Stimulated activated CD8-positive, alpha-beta memory T cell treated with anti-CD3 and anti-CD28 coated beads, Interleukin-2, amount 100 ng/mL, for 1 hour (primary cell): Measurements from ENCODE around the gene SLCO1C1.
"Not testable (repeated sequence)": the region's sequence is repeated elsewhere in the genome, so short reads cannot be mapped to it uniquely, and the experiment has no call there.

Experiments
- DNase-seq, 2 donors: peaks; one replicate each; pipeline ENCODE4 v3.0.0-alpha.2; 2020; ENCODE audit warnings: low read depth in 2 of 2

SLCO1C1 gene, protein sequence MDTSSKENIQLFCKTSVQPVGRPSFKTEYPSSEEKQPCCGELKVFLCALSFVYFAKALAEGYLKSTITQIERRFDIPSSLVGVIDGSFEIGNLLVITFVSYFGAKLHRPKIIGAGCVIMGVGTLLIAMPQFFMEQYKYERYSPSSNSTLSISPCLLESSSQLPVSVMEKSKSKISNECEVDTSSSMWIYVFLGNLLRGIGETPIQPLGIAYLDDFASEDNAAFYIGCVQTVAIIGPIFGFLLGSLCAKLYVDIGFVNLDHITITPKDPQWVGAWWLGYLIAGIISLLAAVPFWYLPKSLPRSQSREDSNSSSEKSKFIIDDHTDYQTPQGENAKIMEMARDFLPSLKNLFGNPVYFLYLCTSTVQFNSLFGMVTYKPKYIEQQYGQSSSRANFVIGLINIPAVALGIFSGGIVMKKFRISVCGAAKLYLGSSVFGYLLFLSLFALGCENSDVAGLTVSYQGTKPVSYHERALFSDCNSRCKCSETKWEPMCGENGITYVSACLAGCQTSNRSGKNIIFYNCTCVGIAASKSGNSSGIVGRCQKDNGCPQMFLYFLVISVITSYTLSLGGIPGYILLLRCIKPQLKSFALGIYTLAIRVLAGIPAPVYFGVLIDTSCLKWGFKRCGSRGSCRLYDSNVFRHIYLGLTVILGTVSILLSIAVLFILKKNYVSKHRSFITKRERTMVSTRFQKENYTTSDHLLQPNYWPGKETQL

DNA sequence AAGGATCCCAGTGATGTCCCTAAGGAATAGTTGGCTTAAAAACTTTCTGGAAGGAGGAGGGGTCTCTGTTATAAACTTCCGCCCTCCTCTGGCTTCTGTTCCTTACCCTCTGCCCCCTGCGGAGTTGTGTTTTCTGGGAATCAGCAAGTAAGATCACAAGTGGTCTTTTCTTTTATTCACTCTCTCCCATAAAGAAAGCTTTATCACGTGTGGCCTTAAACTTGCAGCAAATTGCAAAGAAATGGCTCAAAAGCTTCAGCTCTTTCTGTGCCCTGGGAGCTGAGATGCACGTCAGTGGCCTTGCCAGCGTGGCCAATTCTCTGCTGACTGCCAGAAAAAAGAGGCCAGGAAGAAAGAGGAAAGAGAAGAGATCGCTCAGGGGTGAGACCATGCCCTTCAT, at the start of gene SLCO1C1:
SLCO1C1 (plus strand) TSS at position 101 of the 400 bp plus-strand sequence. CDS start 4,245 bp downstream, outside the sequence.
- DNase-seq = no peak

DNA sequence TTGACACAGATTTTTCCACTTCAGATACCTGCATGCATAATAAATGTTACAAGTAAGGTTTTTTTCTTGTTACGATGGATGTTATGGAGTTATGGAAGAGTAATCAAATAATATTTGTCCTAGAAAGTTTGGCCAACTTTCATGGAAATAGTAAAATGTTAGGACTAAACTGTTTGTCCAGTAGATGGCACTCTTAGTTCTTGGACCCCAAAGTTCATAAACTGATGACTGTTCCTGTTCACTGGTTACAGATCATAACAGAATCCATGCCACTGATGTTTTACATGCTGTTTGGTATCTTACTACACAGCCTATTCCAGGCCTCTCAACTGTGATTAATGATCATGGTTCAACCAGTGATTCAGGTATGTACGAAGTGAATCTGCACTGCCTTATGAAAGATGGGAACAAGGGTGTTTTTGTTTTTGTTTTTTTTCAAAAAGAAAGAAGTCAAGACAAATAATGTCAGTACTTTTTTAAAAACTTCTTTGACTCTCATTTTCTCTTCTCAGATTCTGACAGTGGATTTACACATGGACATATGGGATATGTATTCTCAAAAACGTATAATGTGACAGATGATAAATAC, 48.8 kb upstream of the SLCO1C1 start:
- DNase-seq = no peak

DNA sequence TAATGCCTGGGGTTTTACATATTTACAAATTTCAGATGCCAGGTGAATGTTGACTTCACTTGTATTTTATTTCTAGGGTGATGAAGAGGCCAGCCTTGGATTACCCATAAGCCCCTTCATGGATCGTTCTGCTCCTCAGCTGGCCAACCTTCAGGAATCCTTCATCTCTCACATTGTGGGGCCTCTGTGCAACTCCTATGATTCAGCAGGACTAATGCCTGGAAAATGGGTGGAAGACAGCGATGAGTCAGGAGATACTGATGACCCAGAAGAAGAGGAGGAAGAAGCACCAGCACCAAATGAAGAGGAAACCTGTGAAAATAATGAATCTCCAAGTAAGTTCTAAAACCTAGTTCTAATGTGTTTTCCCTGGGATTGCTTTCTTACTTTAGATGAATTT, 41.3 kb upstream of the SLCO1C1 start:
- no peak for DNase-seq

DNA sequence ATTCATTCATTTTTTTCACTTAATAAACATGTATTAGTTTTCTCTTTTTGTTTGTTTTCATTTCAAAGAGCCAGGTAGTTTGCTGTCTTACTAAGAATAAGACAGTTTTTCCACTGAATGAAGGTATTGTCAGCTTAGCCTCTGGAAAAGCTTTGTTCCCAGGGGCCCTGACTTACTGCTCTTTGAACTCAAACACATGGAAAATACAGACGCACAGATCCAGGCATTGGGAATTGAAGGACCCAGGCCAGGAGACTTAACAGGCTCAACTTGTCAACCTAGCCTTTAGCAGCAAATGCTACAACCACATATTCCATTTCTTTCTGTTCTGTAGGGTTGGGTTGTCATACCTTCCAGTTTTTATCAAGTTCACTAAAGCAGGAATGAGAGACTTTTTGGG, 38.5 kb upstream of the SLCO1C1 start:
- DNase-seq = no peak

DNA sequence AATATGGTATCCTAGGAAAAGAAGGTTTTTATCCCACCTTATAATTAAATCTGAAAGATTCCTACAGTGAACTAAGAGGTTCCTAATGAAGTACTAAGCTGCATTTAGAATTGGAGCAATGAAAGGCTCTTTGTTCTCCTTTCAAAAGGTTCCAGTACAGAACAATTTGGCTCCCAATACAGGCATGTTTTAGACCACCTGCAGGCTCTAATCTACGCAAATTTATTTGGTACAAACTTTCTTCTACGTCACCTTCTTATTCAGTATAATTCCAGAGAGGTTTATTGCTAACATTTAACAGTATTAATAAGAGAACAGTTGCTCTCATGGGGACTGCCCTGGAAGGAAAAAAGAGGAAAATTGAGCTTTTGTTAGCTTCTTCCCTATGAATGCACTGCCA, 37.6 kb upstream of the SLCO1C1 start:
- no peak for DNase-seq

DNA sequence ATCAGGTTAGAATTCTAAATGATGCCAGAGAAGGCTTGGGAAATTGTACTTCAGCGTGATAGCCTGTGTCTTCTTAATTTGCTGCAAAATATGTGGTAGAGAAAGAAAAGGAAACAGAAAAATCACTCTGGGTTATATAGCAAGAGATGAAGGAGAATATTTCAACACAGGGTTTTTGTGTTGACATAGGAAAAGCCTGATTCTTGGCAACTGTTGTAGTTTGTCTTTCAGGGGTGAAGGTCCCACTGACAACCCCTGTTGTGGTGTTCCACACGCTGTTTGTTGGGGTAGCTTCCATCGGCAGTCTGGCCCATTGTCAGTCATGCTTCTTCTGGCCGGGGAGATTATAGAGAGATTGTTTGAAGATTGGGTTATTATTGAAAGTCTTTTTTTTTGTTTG, 13.8 kb upstream of the SLCO1C1 start:
- no peak for DNase-seq

DNA sequence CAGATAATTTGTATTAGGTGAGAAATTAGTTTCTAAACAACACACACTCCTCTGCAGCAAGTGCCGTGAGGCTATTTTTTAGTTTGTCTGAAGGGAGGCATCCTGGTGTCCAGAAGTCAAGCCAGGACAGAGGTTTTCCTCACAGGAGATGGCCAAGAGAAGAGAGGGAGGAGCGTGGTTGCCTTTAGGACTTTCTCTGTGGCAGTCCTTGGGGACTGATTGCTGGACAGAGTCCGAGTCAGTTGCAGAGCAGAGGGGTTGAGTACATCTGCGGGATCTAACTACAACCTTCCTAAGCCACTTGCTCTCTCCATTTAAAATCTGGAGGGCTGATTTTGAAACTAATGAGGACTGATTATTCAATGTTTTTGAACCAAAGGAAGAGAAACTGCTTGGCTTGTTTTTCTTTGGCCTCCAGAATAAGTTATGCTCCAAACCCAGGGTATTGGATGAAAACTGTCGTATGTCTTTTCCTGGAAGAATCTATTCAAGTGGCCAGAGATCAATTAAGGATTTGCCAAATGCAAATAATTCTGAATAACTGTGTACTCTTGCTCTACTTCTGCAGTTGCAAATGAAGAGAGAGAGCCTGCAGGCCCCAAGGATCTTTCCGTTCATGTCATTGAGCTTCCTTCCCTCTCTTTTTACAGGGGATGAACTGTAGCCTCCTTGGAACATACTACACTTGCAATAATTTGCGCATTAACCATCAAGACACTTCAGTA, 1.2 kb downstream of the SLCO1C1 start:
- no peak for DNase-seq

DNA sequence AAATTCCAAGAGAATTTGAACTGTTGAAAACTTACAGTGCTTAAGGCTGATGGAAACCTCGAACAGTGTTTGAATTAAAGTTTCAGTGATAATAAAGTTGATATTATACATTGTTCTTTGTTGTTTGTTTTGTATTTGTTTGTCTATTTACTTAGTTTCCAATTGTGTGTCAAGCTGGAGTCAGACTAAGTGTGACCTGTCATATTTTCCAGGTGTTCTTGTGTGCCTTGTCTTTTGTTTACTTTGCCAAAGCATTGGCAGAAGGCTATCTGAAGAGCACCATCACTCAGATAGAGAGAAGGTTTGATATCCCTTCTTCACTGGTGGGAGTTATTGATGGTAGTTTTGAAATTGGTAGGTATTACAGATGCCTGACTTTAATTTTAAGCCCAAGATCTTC, 6.0 kb downstream of the SLCO1C1 start:
- no peak for DNase-seq

DNA sequence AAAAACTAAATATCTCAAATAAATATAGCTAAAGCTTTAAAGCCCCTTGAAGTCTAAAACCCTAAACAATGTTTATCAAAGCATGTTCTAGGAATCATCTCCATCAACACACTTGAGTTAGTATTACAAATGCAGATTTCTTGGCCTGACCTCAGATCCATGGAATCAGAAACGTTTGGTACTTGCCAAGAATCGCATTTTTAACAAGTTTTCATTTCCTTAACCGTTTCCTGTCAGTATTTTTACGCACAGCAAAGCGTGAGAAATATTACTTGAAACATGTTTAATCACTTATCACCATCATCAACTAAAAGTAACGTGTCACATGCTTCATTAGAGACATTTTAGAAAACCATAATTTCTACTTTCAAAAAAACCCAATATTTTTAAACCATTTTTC, 9.7 kb downstream of the SLCO1C1 start:
- DNase-seq = no peak

DNA sequence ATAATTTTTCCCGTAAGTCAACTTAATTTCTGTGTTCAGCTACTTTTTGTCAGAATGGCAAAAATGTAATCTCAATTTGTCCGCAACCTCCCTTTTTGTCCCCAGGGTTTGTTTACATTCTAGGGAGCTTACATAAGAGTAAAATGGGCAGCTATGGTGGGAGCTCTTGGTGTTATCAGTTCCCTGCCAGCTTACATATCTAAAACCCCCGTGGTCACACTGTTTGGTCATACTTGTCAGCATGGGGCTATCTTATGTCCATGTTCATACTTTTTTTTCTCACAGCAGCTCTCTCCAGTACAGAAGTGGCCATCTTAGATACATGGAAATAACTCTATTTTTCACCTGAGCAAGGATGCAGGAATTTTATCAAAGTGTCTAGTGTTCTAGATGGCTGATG, 16.7 kb downstream of the SLCO1C1 start:
- no peak for DNase-seq

DNA sequence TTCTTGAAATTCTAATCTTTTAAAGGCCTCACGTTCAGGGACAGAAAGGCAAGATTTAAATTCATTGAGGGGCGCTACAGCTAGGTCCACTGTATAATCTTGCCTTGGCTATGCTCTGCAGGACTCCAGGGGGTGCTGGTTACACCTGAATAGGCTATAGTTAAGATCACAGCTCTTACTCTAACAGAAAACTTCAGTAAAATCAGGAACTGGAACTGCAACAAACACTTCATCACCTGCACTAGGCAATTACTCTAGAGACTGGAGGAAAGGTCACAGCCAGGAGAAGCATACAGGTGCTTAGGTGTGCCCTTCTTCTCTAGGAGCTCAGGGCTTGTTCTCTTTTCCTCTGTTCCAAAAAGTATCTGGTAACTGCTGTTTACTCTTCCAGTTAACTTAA, 20.9 kb downstream of the SLCO1C1 start:
- no peak for DNase-seq

DNA sequence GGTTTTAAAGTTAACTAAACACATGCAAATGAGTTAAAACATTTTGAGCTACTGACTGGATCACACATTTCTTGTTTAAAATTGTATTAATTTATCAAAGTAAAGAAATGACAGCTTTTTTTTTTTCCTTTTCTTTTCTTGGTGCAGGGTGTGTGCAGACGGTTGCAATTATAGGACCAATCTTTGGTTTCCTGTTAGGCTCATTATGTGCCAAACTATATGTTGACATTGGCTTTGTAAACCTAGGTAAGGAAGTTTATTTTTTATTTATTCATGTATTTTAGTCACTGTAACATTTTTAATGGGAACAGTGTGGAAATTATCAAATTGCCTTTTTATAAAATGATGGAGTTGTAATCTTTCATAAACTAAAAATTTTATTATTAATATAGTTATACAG, 21.9 kb downstream of the SLCO1C1 start:
- no peak for DNase-seq

DNA sequence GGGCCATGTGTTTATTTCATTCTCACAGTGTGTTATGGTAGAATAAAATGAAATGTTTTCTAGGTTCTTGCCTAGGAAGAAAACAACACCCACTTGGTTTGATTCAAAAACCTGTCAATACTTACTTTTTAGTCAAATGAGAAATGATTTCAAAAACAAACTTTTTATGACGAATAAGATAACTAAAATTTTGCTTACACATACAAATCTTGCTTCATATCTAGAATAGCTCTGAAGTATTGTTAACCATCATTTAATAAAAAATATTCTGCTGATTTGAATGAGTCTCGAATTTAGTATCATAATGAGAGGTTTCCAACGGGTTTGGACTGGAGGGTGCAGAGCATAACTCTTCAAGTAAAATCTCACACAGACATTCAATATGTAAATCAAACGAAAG, 23.2 kb downstream of the SLCO1C1 start:
- no peak for DNase-seq

DNA sequence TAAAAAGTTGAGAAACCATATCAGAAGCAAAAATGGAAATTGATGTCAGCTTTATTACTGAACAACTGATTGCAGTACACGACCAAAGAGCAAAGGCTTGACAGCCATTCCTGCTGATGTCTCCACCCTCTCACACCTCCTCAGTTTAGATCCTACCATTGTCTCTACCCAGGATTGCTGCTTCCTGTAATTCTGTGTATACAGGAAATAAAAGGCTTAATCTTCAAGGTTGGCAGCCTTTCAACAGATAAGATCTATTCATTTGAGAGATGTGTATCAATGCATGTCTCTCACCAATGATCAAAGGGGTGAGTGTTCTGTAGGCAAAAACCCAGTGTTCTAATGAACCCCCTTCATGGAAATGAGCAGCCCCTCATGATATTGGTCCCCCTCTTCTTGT, 27.0 kb downstream of the SLCO1C1 start:
- DNase-seq = no peak

DNA sequence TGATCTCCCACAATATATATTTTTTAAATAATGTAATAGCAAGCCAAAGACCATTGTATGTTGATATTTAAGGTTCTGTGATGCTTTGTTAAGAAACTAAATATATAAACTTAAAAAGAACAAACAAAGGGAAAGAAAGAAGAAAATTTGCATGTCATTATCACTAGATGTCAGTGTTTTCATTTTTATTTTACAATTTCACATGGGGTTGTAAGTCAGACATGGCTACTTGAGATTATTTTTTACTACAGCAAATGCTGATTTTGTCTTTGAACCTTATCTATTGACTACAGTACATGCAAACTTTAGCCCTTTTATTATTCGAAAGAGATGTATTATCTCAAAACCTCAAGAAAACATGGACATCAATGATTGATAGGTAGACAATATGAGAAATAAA, 36.1 kb downstream of the SLCO1C1 start:
- no peak for DNase-seq

DNA sequence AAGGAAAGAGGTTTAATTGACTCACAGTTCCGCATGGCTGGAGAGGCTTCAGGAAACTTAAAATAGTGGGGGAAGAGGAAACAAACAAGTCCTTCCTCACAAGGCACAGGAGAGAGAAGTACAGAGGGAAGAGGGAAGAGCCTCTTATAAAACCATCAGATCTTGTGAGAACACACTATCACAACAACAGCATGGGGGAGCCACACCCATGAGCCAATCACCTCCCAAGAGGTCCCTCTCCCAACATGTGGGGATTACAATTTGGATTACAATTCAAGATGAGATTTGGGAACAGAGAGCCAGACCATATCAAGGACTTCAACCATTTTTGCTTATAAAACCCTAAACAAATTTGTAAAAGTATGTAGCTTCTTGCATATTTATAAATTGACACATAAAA, 45.8 kb downstream of the SLCO1C1 start:
- DNase-seq = no peak

DNA sequence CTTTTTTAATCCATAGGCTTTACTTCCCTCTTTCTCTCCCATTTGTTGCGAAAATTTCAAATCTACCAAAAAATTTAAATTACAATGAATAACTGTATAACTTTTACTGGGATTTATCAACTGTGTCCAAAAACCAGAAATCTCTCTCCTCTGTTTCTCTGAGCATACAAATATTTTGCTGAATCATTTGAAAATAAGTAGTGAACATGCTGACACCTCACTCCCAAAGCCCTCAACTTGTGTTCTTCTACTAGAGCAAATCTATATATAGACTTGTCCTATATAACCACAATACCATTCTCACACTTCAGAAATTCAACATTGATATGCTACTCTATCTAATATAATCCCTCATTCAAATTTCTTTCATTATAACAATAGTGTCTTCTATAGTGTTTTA, 53.1 kb downstream of the SLCO1C1 start:
- DNase-seq = no peak

DNA sequence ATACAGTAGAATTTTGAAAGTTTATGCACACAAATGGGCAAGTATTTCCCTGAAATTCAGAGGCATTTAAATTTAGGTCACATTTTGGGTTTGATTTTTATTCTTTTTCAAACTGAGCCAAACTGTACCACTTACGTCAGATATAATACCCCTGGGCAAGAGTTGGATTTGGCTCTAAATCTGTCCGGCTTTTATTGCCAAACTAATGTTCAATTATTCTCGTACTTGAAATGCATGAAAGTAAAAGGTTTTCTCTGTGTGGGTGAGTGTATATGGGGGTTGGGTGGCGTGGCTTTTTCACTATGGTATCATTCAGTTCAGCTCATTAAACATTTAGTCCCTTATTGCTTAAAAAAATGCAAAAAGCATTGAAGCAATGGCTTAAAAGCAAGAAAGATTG, 55.9 kb downstream of the SLCO1C1 start:
- DNase-seq = no peak

DNA sequence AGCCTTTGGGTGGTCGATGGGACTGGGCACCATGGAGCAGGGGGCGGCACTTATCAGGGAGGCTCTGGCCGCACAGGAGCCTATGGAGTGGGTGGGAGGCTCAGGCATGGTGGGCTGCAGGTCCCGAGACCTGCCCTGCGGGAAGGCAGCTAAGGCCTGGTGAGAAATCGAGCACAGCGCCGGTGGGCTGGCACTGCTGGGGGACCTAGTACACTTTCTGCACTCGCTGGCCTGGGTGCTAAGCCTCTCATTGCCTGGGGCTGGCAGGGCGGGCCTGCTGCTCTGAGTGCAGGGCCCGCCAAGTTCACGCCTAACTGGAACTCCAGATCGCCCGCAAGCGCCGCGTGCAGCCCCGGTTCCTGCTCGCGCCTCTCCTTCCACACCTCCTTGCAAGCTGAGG, 82.3 kb downstream of the SLCO1C1 start:
- DNase-seq = no peak

DNA sequence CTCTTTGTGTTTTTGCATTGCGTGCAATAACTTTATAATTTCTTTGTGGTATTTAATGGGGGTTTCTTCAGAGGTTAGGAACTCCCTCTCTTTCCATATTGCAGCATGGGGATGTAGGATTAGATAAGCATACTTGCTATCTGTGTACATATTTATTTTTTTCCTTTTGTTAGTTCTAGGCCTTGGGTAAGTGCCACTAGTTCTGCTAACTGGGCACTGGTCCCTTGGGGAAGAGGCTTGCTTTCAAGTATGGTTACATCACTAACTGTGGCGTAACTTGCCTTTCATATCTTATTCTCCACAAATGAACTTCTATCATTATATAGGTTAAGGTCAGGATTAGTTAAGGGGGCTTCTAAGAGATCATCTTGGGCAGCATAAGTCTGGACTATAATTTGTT, 83.8 kb downstream of the SLCO1C1 start:
- DNase-seq = no peak

DNA sequence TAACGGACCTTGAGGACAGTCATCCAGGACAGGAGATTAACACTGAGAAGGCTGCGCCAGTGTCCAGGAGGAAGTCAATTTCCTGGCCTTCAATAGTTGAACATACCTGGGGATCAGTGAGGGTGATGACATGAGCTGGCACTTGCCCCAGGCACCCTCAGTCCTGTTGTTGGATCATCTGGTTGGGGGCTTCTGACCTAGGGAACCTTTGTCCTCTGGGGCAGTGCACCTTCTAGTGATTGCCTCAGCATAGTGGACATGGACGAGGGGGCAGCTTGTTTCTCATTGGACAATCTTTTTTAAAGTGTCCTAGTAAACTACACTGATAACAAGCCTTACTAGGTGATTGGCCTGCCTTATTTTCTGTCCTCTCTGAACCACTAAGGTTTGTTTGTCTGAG, 84.8 kb downstream of the SLCO1C1 start:
- not testable (repeated sequence) for DNase-seq

DNA sequence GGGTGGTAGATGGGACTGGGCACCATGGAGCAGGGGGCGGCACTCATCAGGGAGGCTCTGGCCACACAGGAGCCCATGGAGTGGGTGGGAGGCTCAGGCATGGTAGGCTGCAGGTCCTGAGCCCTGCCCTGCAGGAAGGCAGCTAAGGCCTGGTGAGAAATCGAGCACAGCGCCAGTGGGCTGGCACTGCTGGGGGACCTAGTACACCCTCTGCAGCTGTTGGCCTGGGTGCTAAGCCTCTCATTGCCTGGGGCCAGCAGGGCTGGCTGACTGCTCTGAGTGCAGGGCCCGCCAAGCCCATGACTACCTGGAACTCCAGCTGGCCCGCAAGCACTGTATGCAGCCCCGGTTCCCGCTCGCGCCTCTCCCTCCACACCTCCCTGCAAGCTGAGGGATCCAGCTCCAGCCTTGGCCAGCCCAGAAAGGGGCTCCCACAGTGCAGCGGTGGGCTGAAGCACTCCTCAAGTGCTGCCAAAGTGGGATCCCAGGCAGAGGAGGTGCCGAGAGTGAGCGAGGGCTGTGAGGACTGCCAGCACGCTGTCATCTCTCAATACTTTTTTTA, 88.7 kb downstream of the SLCO1C1 start:
- not testable (repeated sequence) for DNase-seq
